Measurements from ENCODE around the gene E2F2. TPM values are rescaled to one million over a fixed set of nuclear protein-coding genes. Genes with fewer than 3 reads are reported as not detected.
A peak's percentile ranks its signal among the peaks of the same experiment; 100 is the strongest.

The E2F2 gene
- total and polyA plus RNA-seq, 2 of the 13 experiments (the other 11 are each of a cell fraction or from before 2014, with no cell fraction given), result 0.65 to 6.6 TPM

- TF ChIP-seq CHD4 (IDR thresholded peaks at IDR 0.05; ENCODE audit: borderline replicate concordance, low read length) (0 out of 2 replicates have a peak, but pooled peaks have one; percentile 22), RFX3 (CRISPR knock-in tag; IDR thresholded peaks at IDR 0.05) (peak; percentile 61), ZNF496 (CRISPR knock-in tag; IDR thresholded peaks at IDR 0.05; ENCODE audit: insufficient replicate concordance) (no peak), SRF (IDR thresholded peaks at IDR 0.05; ENCODE audit: low read depth, low read length) (no peak), PLRG1 (conservative IDR thresholded peaks at IDR 0.05) (no peak), ZNF12 (CRISPR knock-in tag; IDR thresholded peaks at IDR 0.05) (no peak), CHCHD3 (CRISPR knock-in tag; IDR thresholded peaks at IDR 0.05) (no peak), DPF2 (CRISPR knock-in tag; IDR thresholded peaks at IDR 0.05; ENCODE audit: borderline replicate concordance, low read depth) (peak; percentile 55; the same call in 1 of the 2 replicates), SIN3B (IDR thresholded peaks at IDR 0.05; ENCODE audit: low read length) (0 out of 2 replicates have a peak, but pooled peaks have one; percentile 44), ZHX1 (CRISPR knock-in tag; IDR thresholded peaks at IDR 0.05; ENCODE audit: low read depth) (no peak), PITX1 (CRISPR knock-in tag; IDR thresholded peaks at IDR 0.05) (peak; percentile 94), ISX (CRISPR knock-in tag; conservative IDR thresholded peaks at IDR 0.05) (no peak), ZGPAT (CRISPR knock-in tag; IDR thresholded peaks at IDR 0.05) (peak; percentile 74; the same call in 1 of the 2 replicates), ATF1 (CRISPR knock-in tag; IDR thresholded peaks at IDR 0.05) (peak; percentile 76; the same call in 1 of the 2 replicates), FOXA1 (IDR thresholded peaks at IDR 0.05) (peak; percentile 81), FOXA1 (CRISPR knock-in tag; IDR thresholded peaks at IDR 0.05) (peak; percentile 99), SIX4 (CRISPR knock-in tag; IDR thresholded peaks at IDR 0.05) (0 out of 2 replicates have a peak, but pooled peaks have one; percentile 33), ZNF570 (CRISPR knock-in tag; IDR thresholded peaks at IDR 0.05; ENCODE audit: borderline replicate concordance) (no peak), ZNF513 (CRISPR knock-in tag; conservative IDR thresholded peaks at IDR 0.05) (no peak), MXD1 (CRISPR knock-in tag; IDR thresholded peaks at IDR 0.05) (no peak), GRHL1 (CRISPR knock-in tag; conservative IDR thresholded peaks at IDR 0.05) (no peak), MTA1 (CRISPR knock-in tag; IDR thresholded peaks at IDR 0.05; ENCODE audit: borderline replicate concordance) (peak; percentile 74; the same call in 1 of the 2 replicates), SAFB2 (CRISPR knock-in tag; IDR thresholded peaks at IDR 0.05; ENCODE audit: borderline replicate concordance, low read depth) (no peak)
Observed at GRCh38 chr1:23562137-23562876, 31.3 kb upstream of the E2F2 start (continued).

Measured in HepG2 (cell line).